ENCODE results near the gene TMEM240. TPM values are rescaled to one million over a fixed set of nuclear protein-coding genes. Genes with fewer than 3 reads are reported as not detected.
"Not testable (repeated sequence)": the region's sequence is repeated elsewhere in the genome, so short reads cannot be mapped to it uniquely, and the experiment has no call there.

TMEM240 gene
- total RNA-seq, 1 experiment from 2014 or later: 3.6 TPM

GRCh38 chr1:1529321-1529720, 11.1 kb downstream of the TMEM240 start:
- Mint-ChIP-seq H3K27me3 (ENCODE audit: insufficient read depth, unreplicated experiment) (no peaks in the 10 kb centered on the region), H3K4me3 (ENCODE audit: unreplicated experiment) (no peak overlapping the region), H3K9me3 (ENCODE audit: unreplicated experiment) (peaks cover 6% of the 10 kb centered on the region), H3K27ac (ENCODE audit: low read depth, unreplicated experiment) (no peak overlapping the region), H3K4me1 (ENCODE audit: insufficient read depth, unreplicated experiment) (no peaks in the 10 kb centered on the region), H3K36me3 (ENCODE audit: insufficient read depth, unreplicated experiment) (peaks cover 70% of the 10 kb centered on the region)
- intact Hi-C loops (cut with micrococcal nuclease): no loop called here
- no TSS peak for BruUV-seq (replicated peaks)
- POLR2A ChIA-PET: no interaction called here
- DNase-seq (ENCODE audit: unreplicated experiment): no peak
- TF ChIP-seq CTCF (IDR thresholded peaks at IDR 0.05; ENCODE audit: unreplicated experiment): no peak
- CTCF ChIA-PET: interaction anchor here (0.6 to 1.4 kb wide), 2 partner anchors 25 to 374 kb away, joined by 3 read pairs; no protein-coding TSS in a partner anchor

- no peak for TF ChIP-seq CTCF (IDR thresholded peaks at IDR 0.05; ENCODE audit: unreplicated experiment)
- no peaks in the 10 kb centered on the region for H3K4me1 Mint-ChIP-seq (ENCODE audit: insufficient read depth, unreplicated experiment)
- peaks cover 70% of the 10 kb centered on the region for H3K36me3 Mint-ChIP-seq (ENCODE audit: insufficient read depth, unreplicated experiment)
- DNase-seq (ENCODE audit: unreplicated experiment): no peak
- ChIA-PET CTCF (interaction anchor here (0.7 to 1.4 kb wide), 2 partner anchors 24 to 517 kb away, joined by 3 read pairs; no protein-coding TSS in a partner anchor), POLR2A (no interaction called here)
- no peak overlapping the region for H3K4me3 Mint-ChIP-seq (ENCODE audit: unreplicated experiment)
- H3K9me3 Mint-ChIP-seq (ENCODE audit: unreplicated experiment): peaks cover 6% of the 10 kb centered on the region
- BruUV-seq (replicated peaks): no TSS peak
- no peak overlapping the region for H3K27ac Mint-ChIP-seq (ENCODE audit: low read depth, unreplicated experiment)
- H3K27me3 Mint-ChIP-seq (ENCODE audit: insufficient read depth, unreplicated experiment): no peaks in the 10 kb centered on the region
- intact Hi-C loops (cut with micrococcal nuclease): no loop called here
Observed at GRCh38 chr1:1528301-1529267, 11.8 kb downstream of the TMEM240 start.

- no peak for DNase-seq (ENCODE audit: unreplicated experiment)
- BruUV-seq (replicated peaks): no TSS peak
- no peaks in the 10 kb centered on the region for H3K27me3 Mint-ChIP-seq (ENCODE audit: insufficient read depth, unreplicated experiment)
- peaks cover 69% of the 10 kb centered on the region for H3K36me3 Mint-ChIP-seq (ENCODE audit: insufficient read depth, unreplicated experiment)
- intact Hi-C loops (cut with micrococcal nuclease): no loop called here
- peaks cover 6% of the 10 kb centered on the region for H3K9me3 Mint-ChIP-seq (ENCODE audit: unreplicated experiment)
- H3K4me3 Mint-ChIP-seq (ENCODE audit: unreplicated experiment): no peak overlapping the region
- H3K4me1 Mint-ChIP-seq (ENCODE audit: insufficient read depth, unreplicated experiment): no peaks in the 10 kb centered on the region
- ChIA-PET POLR2A (no interaction called here), CTCF (no interaction called here)
- no peak for TF ChIP-seq CTCF (IDR thresholded peaks at IDR 0.05; ENCODE audit: unreplicated experiment)
- no peak overlapping the region for H3K27ac Mint-ChIP-seq (ENCODE audit: low read depth, unreplicated experiment)
Observed at GRCh38 chr1:1527092-1527816, 13.2 kb downstream of the TMEM240 start.

DNA sequence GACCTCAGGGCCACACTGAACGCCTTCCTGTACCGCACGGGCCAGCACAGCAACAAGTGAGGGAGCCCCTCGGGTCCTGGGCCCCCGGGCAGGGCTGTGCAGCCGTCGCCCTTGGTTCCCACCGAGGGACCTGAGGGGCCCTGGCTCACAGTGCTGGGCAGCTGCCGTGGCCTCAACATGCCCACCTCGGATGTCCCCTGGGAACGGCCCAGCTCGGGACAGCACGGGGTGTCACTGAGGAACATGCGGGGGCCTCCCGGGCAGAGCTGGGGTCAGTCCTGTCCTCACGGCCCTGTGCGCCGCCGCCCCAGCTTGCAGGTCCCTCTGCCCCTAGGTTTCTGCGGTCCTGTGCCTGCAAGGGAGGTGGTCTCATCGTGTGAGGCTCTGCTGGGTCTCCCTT, 13.9 kb downstream of the TMEM240 start:
- H3K27me3 Mint-ChIP-seq (ENCODE audit: insufficient read depth, unreplicated experiment); DNase-seq (ENCODE audit: unreplicated experiment); H3K9me3 Mint-ChIP-seq (ENCODE audit: unreplicated experiment); H3K4me3 Mint-ChIP-seq (ENCODE audit: unreplicated experiment); POLR2A ChIA-PET; H3K27ac Mint-ChIP-seq (ENCODE audit: low read depth, unreplicated experiment); BruUV-seq (replicated peaks); CTCF ChIA-PET; intact Hi-C loops (cut with micrococcal nuclease); H3K4me1 Mint-ChIP-seq (ENCODE audit: insufficient read depth, unreplicated experiment): not testable (repeated sequence)
- peaks cover 71% of the 10 kb centered on the region for H3K36me3 Mint-ChIP-seq (ENCODE audit: insufficient read depth, unreplicated experiment)

- H3K27ac Mint-ChIP-seq (ENCODE audit: low read depth, unreplicated experiment); DNase-seq (ENCODE audit: unreplicated experiment); POLR2A ChIA-PET; H3K4me3 Mint-ChIP-seq (ENCODE audit: unreplicated experiment); H3K4me1 Mint-ChIP-seq (ENCODE audit: insufficient read depth, unreplicated experiment); CTCF ChIA-PET; BruUV-seq (replicated peaks); H3K27me3 Mint-ChIP-seq (ENCODE audit: insufficient read depth, unreplicated experiment); H3K9me3 Mint-ChIP-seq (ENCODE audit: unreplicated experiment); intact Hi-C loops (cut with micrococcal nuclease): not testable (repeated sequence)
- peaks cover 62% of the 10 kb centered on the region for H3K36me3 Mint-ChIP-seq (ENCODE audit: insufficient read depth, unreplicated experiment)
Observed at GRCh38 chr1:1524750-1525383, 15.6 kb downstream of the TMEM240 start.

- BruUV-seq (replicated peaks); H3K4me1 Mint-ChIP-seq (ENCODE audit: insufficient read depth, unreplicated experiment); H3K9me3 Mint-ChIP-seq (ENCODE audit: unreplicated experiment); intact Hi-C loops (cut with micrococcal nuclease); H3K27me3 Mint-ChIP-seq (ENCODE audit: insufficient read depth, unreplicated experiment); DNase-seq (ENCODE audit: unreplicated experiment); H3K27ac Mint-ChIP-seq (ENCODE audit: low read depth, unreplicated experiment); H3K4me3 Mint-ChIP-seq (ENCODE audit: unreplicated experiment); POLR2A ChIA-PET: not testable (repeated sequence)
- H3K36me3 Mint-ChIP-seq (ENCODE audit: insufficient read depth, unreplicated experiment): peaks cover 52% of the 10 kb centered on the region
- CTCF ChIA-PET: interaction anchor here (0.5 kb wide), 1 partner anchor 31 kb away, joined by 4 read pairs; no protein-coding TSS in a partner anchor
Observed at GRCh38 chr1:1523651-1524050, 16.8 kb downstream of the TMEM240 start.
